ENCODE data around the gene AQP1.

The AQP1 gene

DNA sequence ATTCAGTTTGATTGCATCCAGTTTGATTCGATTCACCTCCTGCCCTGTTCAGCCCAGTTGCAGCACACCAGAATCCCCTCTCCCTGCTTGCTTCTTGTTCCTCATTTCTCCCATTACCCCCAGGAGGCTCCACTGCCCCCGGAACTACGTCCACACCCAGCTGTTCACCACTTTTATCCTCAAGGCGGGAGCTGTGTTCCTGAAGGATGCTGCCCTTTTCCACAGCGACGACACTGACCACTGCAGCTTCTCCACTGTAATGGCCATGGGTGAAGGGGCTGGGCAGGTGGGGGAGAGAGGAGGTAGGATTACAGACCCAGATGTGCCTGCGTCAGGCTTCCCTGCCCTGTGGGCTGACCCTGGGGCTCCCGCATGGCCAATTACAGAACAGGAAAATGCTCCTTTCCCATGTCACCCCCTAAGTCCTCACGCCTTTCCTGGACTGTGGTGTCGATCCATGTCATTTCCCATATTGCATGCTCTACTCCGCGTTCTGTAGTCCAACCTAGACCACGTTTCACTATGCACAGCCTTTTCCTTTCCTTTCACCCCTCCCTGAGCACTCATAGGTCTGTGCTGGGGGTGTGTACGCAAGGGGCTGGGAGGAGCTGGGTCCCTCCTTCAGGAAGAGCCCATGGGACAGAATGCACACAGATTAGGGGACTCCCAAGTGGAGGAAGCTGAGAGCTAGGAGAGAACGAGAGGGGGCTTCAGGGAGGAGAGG, 60.3 kb downstream of the AQP1 start:
- DNase-seq (ENCODE audit: low spot score): peak; percentile 2
- in situ Hi-C loops (cut with MboI; ENCODE audit: low sequenced_read_pairs, unreplicated experiment): no loop called here
- TF ChIP-seq, protein P1, sequence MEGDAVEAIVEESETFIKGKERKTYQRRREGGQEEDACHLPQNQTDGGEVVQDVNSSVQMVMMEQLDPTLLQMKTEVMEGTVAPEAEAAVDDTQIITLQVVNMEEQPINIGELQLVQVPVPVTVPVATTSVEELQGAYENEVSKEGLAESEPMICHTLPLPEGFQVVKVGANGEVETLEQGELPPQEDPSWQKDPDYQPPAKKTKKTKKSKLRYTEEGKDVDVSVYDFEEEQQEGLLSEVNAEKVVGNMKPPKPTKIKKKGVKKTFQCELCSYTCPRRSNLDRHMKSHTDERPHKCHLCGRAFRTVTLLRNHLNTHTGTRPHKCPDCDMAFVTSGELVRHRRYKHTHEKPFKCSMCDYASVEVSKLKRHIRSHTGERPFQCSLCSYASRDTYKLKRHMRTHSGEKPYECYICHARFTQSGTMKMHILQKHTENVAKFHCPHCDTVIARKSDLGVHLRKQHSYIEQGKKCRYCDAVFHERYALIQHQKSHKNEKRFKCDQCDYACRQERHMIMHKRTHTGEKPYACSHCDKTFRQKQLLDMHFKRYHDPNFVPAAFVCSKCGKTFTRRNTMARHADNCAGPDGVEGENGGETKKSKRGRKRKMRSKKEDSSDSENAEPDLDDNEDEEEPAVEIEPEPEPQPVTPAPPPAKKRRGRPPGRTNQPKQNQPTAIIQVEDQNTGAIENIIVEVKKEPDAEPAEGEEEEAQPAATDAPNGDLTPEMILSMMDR (IDR thresholded peaks at IDR 0.05; ENCODE audit: borderline replicate concordance, control extremely low read depth, extremely low read depth, insufficient read depth, missing control alignments): no peak

DNA sequence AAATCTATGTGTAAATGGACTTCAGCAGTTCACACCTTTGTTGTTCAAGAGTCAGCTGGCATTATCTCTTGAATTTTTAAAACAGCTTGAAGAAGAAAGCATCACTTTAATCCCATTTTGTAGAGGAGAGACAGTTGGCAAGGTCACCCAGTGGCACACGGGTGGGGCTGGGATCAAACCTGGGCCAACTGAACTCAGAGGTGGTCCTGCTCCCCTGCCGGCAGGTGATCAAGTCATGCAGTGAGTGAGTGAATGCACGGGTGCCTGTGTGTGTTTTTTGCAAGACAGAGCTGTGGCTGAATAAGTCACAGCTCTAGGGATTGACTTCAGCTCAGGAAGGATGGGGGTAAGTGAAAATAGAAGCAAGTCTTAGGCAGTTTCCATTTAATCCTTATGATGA, 61.6 kb downstream of the AQP1 start:
- TF ChIP-seq, protein P1 (IDR thresholded peaks at IDR 0.05; ENCODE audit: borderline replicate concordance, control extremely low read depth, extremely low read depth, insufficient read depth, missing control alignments): no peak
- in situ Hi-C loops (cut with MboI; ENCODE audit: low sequenced_read_pairs, unreplicated experiment): no loop called here
- DNase-seq (ENCODE audit: low spot score): peak; percentile 10

DNA sequence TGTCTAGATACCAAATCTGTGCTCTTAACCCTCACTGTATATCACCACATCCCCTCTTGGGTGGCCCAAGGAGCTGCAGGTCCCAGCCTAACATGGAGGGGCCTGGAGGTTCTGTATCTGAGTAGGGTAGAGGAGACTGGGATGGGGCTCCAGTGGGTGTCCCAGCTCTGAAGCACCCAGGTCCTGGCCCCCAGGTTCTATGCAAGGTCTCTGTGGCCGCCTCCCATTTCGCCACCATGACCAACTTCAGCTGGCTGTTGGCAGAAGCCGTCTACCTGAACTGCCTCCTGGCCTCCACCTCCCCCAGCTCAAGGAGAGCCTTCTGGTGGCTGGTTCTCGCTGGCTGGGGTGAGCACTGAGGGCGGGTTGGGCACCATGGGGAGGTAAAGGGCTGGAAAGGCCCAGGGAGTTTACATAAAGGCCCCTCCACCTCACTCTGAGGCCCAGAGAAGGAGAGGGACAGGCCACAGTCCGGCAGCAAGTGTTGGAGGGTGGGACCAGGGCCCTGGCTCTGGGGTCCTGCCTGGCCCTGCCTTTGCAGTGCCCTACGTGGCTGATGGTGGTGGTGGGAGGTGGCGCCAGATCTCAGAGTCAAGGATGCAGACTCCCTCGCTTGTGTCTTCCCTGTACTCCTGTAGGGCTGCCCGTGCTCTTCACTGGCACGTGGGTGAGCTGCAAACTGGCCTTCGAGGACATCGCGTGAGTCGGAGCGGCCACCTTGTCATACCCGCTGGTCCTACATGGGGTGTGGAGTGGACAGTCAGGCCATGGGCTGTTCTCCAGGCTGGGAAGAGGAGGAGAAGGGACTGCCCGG, 62.3 kb downstream of the AQP1 start:
- TF ChIP-seq, protein P1 (IDR thresholded peaks at IDR 0.05; ENCODE audit: borderline replicate concordance, control extremely low read depth, extremely low read depth, insufficient read depth, missing control alignments): no peak
- in situ Hi-C loops (cut with MboI; ENCODE audit: low sequenced_read_pairs, unreplicated experiment): no loop called here
- DNase-seq (ENCODE audit: low spot score): no peak

DNA sequence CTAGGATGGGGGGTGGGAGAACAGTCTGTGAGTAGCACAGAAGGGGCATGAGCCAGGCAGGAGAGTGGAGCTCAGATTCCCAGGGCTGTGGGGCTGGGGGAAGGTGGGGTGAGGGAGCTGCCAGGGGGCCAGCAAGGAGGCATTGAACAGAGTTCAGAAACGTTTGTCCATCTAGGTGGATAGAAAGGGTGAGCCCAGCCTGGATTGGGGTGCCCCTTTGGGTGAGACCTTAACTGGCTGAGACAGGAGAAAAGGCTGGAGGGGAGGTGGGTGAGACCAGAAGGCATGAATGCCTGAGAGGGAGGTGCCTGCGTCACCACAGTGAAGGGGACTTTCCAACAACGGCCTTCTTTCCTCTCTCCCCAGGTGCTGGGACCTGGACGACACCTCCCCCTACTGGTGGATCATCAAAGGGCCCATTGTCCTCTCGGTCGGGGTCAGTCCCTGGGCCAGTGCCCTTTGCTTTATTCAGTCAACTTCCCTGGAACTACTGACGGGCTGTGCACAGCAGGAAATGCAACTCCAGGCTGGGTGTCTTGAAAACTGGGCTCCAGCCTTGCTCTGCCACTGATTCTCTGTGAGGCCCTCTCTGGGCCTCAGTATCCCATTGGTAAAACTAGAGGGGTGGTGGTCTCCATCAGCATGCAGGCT, 63.1 kb downstream of the AQP1 start:
- TF ChIP-seq, protein P1 (IDR thresholded peaks at IDR 0.05; ENCODE audit: borderline replicate concordance, control extremely low read depth, extremely low read depth, insufficient read depth, missing control alignments): peak; percentile 69
- in situ Hi-C loops (cut with MboI; ENCODE audit: low sequenced_read_pairs, unreplicated experiment): loop anchor here (5.0 kb wide), 1 partner anchor 177 kb away; no protein-coding TSS in a partner anchor
- peak; percentile 93 for DNase-seq (ENCODE audit: low spot score)
